ENCODE data around the gene CCT8L2.
"Not testable (repeated sequence)": the region's sequence is repeated elsewhere in the genome, so short reads cannot be mapped to it uniquely, and the experiment has no call there.

The CCT8L2 gene

DNA sequence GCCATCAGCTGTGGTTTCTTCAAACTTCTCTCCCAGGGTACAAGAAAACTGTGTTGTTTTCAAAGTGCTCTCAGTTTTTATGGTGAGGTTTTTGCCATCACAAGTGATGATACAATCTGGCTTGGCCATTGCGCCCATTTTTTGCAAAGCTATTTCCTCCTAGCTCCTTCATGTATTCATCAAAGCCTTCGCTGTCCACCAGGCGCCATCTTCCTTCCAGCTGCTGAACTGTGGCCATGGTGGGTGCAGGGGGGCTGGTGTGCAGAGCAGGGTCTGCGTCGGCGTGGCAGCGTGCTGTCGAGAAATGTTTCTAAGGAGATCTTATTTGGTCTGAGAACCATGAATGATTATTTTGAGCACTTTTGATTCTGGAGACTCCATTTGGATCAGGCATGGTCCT is 2.6 kb upstream of the CCT8L2 start:
- ATAC-seq, result not testable (repeated sequence)

- ATAC-seq, result no peak
Measured at GRCh38 chr22:16594026-16594425, 1.4 kb upstream of the CCT8L2 start.

DNA sequence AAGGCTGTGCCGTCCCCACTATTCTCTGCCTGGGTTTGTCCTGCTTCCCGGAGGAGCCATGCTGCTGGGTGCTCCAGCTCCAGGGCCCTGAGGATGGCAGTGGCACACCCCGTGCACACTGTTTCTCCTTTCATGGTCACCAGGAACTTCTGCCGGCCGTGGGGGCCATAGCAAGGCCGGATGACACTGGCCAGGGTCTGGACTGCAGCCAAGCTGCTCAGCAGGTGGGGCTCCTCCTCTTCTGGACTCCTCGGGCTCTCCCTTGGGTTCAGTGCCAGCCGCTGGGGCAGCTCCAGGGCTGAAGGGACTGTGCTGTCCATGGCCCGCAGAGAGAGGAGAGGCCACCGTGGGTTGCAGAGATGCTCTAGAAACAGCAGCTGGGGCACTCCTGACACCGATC is 379 bp downstream of the CCT8L2 start:
- not testable (repeated sequence) for ATAC-seq

GRCh38 chr22:16591136-16591535 is 1.5 kb downstream of the CCT8L2 start:
- not testable (repeated sequence) for ATAC-seq

- no peak for ATAC-seq
Measured at GRCh38 chr22:16586991-16587390, 5.6 kb downstream of the CCT8L2 start.

DNA sequence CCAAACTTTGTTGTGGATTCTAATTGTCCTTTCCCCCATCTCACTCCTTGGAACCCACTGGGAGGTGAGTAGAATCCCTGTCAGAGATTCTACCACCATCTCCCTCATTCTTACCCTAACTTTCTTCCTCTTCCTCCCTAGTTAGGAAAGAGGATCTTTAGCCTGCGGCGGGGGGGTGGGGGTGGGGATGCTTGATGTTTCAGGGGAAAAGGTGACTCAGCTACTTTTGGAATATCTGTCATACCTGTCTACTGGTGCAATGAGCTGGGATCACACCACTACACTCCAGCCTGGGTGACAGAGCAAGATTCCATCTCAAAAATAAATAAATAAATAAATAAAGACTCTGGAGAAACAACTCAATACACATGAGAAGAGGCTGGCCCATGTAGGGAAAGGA is 6.4 kb downstream of the CCT8L2 start:
- ATAC-seq, result no peak

DNA sequence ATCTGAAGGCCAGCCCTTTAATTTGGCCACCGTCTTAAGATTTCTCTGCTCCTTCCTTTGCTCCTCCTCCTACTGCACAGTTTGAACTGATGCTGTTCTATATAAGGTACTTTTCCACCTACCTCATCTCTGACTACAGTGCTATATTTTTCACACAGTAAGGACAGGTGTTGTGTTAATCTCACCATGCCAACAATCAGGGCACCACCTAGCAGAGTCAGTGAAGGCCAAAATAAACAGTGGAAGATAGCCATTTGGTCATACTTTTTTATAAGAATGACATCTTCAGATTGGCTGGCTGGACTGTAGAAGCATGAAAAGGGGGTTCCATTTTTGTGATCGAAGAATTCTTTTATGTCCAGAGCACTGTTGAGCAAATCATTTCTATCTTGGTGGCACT is 11.7 kb downstream of the CCT8L2 start:
- ATAC-seq, result not testable (repeated sequence)

GRCh38 chr22:16569240-16569834 is 23.3 kb downstream of the CCT8L2 start:
- ATAC-seq, result not testable (repeated sequence)

DNA sequence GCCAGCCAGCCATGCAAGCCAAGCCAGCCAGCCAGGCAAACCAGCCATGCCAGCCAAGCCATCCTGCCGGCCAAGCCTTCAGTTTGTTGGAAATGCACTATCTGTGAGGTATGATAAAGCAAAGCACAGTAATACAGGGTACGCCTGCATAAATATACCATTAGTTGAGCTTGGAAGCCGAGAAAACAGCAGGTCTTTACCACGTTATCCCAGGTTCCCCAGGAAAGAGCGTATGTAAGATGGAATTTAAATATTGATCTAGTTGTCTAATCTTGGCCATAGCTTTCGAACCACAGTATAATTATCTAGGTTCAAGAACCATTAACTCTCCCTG is 24.2 kb downstream of the CCT8L2 start:
- ATAC-seq, result no peak

- ATAC-seq, result not testable (repeated sequence)
Measured at GRCh38 chr22:16567617-16568424, 24.8 kb downstream of the CCT8L2 start.

- ATAC-seq, result not testable (repeated sequence)
Measured at GRCh38 chr22:16566421-16567151, 26.0 kb downstream of the CCT8L2 start.

DNA sequence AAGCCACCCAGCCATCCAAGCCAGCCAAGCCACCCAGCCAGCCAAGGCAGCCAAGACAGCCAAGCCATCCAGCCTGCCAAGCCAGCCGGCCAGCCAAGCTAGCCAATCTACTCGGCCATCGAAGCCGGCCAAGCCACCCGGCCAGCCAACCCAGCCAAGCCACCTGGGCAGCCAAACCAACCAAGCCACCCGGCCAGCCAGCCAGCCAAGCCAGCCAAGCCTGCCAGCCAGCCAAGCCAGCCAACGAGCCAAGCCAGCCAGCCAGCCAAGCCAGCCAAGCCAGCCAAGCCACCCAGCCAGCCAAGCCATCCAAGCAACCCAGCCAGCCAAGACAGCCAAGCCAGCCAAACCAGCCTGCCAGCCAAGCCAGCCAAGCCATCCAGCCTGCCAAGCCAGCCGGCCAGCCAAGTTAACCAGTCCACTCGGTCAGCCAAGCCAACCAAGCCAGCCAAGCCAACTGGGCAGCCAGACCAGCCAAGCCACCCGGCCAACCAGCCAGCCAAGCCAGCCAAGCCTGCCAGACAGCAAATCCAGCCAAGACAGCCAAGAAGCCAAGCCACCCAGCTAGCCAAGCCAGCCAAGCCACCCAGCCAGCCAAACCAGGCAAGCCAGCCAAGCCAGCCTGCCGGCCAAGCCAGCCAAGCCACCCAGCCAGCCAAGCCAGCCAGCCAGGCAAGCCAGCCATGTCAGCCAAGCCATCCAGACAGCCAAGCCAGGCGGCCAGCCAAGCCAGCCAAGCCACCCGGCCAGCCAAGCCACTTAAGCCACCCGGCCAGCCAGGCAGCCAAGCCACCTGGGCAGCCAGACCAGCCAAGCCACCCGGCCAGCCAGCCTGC is 26.8 kb downstream of the CCT8L2 start:
- not testable (repeated sequence) for ATAC-seq

DNA sequence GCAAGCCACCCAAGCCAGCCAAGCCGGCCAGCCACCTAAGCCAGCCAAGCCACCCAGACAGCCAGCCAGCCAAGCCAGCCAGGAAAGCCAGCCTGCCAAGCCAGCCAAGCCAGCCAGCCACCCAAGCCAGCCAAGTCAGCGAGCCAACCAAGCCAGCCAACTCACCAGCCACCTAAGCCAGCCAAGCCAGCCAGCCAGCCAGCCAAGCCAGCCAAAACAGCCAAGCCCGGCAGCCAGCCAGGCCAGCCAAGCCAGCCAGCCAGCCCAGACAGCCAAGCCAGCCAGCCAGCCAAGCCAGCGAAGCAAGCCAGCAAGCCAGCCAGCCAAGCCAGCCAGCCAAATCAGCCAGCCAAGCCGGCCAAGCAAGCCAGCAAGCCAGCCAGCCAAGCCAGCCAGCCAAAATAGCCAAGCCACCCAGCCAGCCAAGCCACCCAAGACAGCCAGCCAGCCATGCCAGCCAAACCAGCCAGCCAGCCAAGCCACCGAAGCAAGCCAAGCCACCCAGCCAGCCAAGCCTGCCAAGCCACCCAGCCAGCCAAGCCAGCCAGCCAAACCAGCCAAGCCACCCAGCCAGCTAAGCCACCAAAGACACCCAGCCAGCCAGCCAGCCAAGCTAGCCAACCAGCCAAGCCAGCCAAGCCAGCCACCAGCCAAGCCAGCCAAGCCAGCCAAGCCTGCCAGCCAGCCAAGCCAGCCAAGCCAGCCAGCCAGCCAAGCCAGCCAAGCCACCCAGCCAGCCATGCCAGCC is 27.6 kb downstream of the CCT8L2 start:
- ATAC-seq, result not testable (repeated sequence)

DNA sequence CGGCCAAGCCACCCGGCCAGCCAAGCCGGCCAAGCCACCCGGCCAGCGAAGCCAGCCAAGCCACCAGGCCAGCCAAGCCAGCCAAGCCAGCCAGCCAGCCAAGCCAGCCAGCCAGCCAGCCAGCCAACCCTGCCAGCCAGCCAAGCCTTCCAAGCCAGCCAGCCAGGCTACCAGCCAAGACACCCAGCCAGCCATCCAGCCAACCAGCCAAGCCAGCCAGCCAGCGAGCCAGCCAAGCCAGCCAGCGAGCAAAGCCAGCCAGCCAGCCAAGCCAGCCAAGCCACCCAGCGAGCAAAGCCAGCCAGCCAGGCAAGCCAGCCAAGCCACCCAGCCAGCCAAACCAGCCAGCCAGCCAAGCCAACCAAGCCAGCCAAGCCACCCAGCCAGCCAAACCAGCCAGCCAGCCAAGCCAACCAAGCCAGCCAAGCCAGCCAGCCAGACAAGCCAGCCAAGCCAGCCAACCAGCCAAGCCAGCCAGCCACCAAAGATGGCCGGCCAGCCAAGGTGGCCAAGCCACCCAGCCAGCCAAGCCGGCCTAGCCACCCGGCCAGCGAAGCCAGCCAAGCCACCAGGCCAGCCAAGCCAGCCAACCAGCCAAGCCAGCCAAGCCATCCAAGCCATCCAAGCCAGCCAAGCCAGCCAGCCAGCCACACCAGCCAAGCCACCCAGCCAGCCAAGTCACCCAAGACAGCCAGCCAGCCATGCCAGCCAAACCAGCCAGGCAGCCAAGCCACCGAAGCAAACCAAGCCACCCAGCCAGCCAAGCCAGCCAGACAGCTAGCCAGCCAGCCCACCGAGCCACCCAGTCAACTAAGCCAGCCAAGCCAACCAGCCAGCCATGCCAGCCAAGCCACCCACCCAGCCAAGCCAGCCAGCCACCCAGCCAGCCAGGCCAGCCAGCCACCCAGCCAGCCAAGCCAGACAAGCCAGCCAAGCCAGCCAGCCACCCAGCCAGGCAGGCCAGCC is 28.8 kb downstream of the CCT8L2 start:
- no peak for ATAC-seq

- ATAC-seq, result no peak
Measured at GRCh38 chr22:16562711-16563554, 29.7 kb downstream of the CCT8L2 start.

DNA sequence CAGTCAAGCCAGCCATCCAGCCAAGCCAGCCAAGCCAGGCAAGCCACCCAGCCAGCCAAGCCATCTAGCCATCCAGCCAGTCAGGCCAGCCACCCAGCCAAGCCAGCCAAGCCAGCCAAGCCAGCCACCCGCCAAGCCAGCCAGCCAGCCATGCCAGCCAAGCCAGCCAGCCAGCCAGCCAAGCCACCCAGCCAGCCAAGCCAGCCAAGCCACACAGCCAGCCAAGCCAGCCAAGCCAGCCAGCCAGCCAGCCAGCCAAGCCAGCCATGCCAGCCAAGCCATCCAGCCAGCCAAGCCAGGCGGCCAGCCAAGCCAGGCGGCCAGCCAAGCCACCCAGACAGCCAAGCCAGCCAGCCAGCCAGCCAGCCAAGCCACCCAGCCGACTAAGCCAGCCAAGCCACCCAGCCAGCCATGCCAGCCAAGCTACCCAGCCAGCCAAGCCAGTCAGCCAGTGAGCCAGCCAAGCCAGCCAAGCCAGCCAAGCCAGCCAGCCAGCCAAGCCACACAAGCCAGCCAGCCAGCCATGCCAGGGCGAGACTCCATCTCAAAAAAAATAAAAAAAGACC is 31.4 kb downstream of the CCT8L2 start:
- ATAC-seq, result not testable (repeated sequence)

- ATAC-seq, result not testable (repeated sequence)
Measured at GRCh38 chr22:16560651-16561050, 32.0 kb downstream of the CCT8L2 start.

DNA sequence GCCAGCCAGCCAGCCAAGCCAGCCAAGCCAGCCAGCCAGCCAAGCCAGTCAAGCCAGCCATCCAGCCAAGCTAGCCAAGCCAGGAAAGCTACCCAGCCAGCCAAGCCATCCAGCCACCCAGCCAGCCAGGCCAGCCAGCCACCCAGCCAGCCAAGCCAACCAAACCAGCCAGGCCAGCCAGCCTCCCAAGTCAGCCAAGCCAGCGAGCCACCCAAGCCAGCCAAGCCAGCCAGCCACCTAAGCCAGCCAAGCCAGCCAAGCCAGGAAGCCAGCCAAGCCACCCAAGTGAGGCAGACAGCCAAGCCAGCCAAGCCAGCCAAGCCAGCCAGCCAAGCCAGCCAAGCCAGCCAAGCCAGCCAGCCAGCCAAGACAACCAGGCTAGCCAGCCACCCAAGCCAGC is 32.6 kb downstream of the CCT8L2 start:
- not testable (repeated sequence) for ATAC-seq
